Esophagus squamous epithelium (tissue), 4 donors: ENCODE data around the gene SGCE.

ENCODE experiments used
- CTCF ChIP-seq, 6 experiments: fragments of 450-650 bp in 4 of 6; fragments of 200-600 bp in 2 of 6; sonication (generic) in 2 of 6; IDR thresholded peaks; one replicate each; pipeline ENCODE4 v1.5.1; 2016 to 2019; ENCODE audit warnings: antibody characterized with exemption in 6 of 6, mild to moderate bottlenecking in 4 of 6, moderate library complexity in 4 of 6
- POLR2A ChIP-seq, 4 donors: fragments of 450-650 bp; IDR thresholded peaks; one replicate each; pipeline ENCODE4 v1.6.1; 2017; ENCODE audit warnings: antibody characterized with exemption in 4 of 4, mild to moderate bottlenecking in 4 of 4, moderate library complexity in 3 of 4

DNA sequence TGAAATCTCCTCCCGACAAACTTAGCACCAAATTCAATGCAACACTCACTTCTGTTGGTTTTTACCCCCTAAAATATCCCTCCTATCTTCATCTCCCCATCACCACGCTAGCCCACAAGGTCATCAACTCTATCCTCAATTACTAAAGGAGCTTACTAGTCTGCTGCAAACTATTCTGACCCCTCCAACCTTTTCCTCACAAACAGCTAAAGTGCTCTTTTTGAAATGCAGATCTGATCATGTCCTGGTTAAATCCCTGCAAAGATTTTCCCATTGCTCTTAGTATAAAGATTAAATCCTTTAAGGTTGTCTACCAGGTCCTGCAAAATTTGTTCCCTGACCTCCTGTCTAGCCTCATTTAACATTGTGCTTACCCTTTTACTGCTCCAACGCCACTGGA is 8.6 kb downstream of the SGCE start:
- TF ChIP-seq CTCF (IDR thresholded peaks at IDR 0.05): no peak
- TF ChIP-seq POLR2A (IDR thresholded peaks at IDR 0.05): no peak
